H9 (cell line): Measurements from ENCODE around the gene CTNNA3. TPM values are rescaled to one million over a fixed set of nuclear protein-coding genes. Genes with fewer than 3 reads are reported as not detected.

Source experiments
- DNase-seq: peaks from one replicate; pipeline ENCODE4 v3.0.0-alpha.2; 2017
- H2AFZ ChIP-seq: one replicate; pipeline ENCODE4 v1.6.1; 2013; ENCODE audit warnings: mild to moderate bottlenecking, low read length, control low read depth, moderate library complexity
- H2AK5ac ChIP-seq: 2 replicates; pipeline ENCODE4 v1.6.1; 2013; ENCODE audit warnings: low read length, control low read depth, mixed read lengths; ENCODE audit not compliant: insufficient read length
- H2BK120ac ChIP-seq: one replicate; pipeline ENCODE4 v1.6.1; 2013; ENCODE audit warnings: low read depth, mild to moderate bottlenecking, low read length, control low read depth, inconsistent platforms; ENCODE audit not compliant: poor library complexity, severe bottlenecking
- H2BK12ac ChIP-seq: 2 replicates; pipeline ENCODE4 v1.6.1; 2013; ENCODE audit warnings: low read length, control low read depth, mixed read lengths, low read depth; ENCODE audit not compliant: insufficient read length
- H2BK15ac ChIP-seq: 2 replicates; pipeline ENCODE4 v1.6.1; 2013; ENCODE audit warnings: low read depth, low read length, control low read depth
- H2BK20ac ChIP-seq: one replicate; pipeline ENCODE4 v1.6.1; 2013; ENCODE audit warnings: low read depth, mild to moderate bottlenecking, low read length, control low read depth, inconsistent platforms; ENCODE audit not compliant: poor library complexity, severe bottlenecking
- H2BK5ac ChIP-seq: 2 replicates; pipeline ENCODE4 v1.6.1; 2013; ENCODE audit warnings: low read length, control low read depth, mixed read lengths; ENCODE audit not compliant: insufficient read length
- H3K14ac ChIP-seq: 2 replicates; pipeline ENCODE4 v1.6.1; 2013; ENCODE audit warnings: low read length, control low read depth; ENCODE audit not compliant: insufficient read depth
- H3K18ac ChIP-seq: 2 replicates; pipeline ENCODE4 v1.6.1; 2013; ENCODE audit warnings: low read depth, mild to moderate bottlenecking, mixed read lengths, low read length, control low read depth; ENCODE audit not compliant: insufficient read length
- H3K23ac ChIP-seq: 2 replicates; pipeline ENCODE4 v1.6.1; 2013; ENCODE audit warnings: low read length, control low read depth, mixed read lengths, low read depth; ENCODE audit not compliant: insufficient read length
- H3K23me2 ChIP-seq: 2 replicates; pipeline ENCODE4 v1.6.1; 2013; ENCODE audit warnings: low read depth, mild to moderate bottlenecking, mixed read lengths, low read length, control low read depth; ENCODE audit not compliant: insufficient read length, poor library complexity, severe bottlenecking
- H3K27ac ChIP-seq: 2 replicates; pipeline ENCODE4 v1.5.1; 2013; ENCODE audit warnings: low read length, control low read depth, mixed read lengths, low read depth; ENCODE audit not compliant: insufficient read length
- H3K27me3 ChIP-seq: 2 replicates; pipeline ENCODE4 v1.6.1; 2013; ENCODE audit warnings: low read length, control low read depth, inconsistent platforms; ENCODE audit not compliant: insufficient read depth
- H3K4ac ChIP-seq: 2 replicates; pipeline ENCODE4 v1.6.1; 2013; ENCODE audit warnings: low read depth, mild to moderate bottlenecking, control low read depth, inconsistent platforms, low read length, moderate library complexity
- H3K4me1 ChIP-seq: 2 replicates; pipeline ENCODE4 v1.6.1; 2013; ENCODE audit warnings: low read length, control low read depth, inconsistent platforms; ENCODE audit not compliant: insufficient read depth
- H3K4me2 ChIP-seq: 2 replicates; pipeline ENCODE4 v1.6.1; 2013; ENCODE audit warnings: low read length, control low read depth, mixed read lengths; ENCODE audit not compliant: insufficient read length, insufficient read depth
- H3K56ac ChIP-seq: 2 replicates; pipeline ENCODE4 v1.6.1; 2013; ENCODE audit warnings: low read depth, mild to moderate bottlenecking, mixed read lengths, low read length, control low read depth; ENCODE audit not compliant: insufficient read length
- H3K79me1 ChIP-seq: 2 replicates; pipeline ENCODE4 v1.6.1; 2013; ENCODE audit warnings: low read depth, mild to moderate bottlenecking, moderate library complexity, low read length, control low read depth, inconsistent platforms; ENCODE audit not compliant: insufficient read depth, poor library complexity, severe bottlenecking
- H3K79me2 ChIP-seq: 2 replicates; pipeline ENCODE4 v1.6.1; 2013; ENCODE audit warnings: low read length, control low read depth, inconsistent platforms; ENCODE audit not compliant: insufficient read depth
- H3K9ac ChIP-seq: 2 replicates; pipeline ENCODE4 v1.6.1; 2013; ENCODE audit warnings: low read length, control low read depth, mixed read lengths; ENCODE audit not compliant: insufficient read length; ENCODE audit errors: extremely low read depth
- H3K9me3 ChIP-seq: one replicate; pipeline ENCODE4 v1.6.1; 2013; ENCODE audit warnings: low read depth, low read length, inconsistent platforms; ENCODE audit not compliant: control insufficient read depth
- H3T11ph ChIP-seq: one replicate; pipeline ENCODE4 v1.6.1; 2013; ENCODE audit warnings: mild to moderate bottlenecking, low read length, control low read depth, inconsistent platforms
- H4K20me1 ChIP-seq: one replicate; pipeline ENCODE4 v1.6.1; 2013; ENCODE audit not compliant: control insufficient read depth, insufficient read length, insufficient read depth
- H4K5ac ChIP-seq: 2 replicates; pipeline ENCODE4 v1.6.1; 2013; ENCODE audit warnings: low read depth, mild to moderate bottlenecking, mixed read lengths, low read length, control low read depth; ENCODE audit not compliant: insufficient read length
- H4K8ac ChIP-seq: replicated peaks from 2 replicates; pipeline ENCODE4 v1.6.1; 2013; ENCODE audit warnings: low read length, control low read depth, mixed read lengths, low read depth; ENCODE audit not compliant: insufficient read length
- H4K91ac ChIP-seq: 2 replicates; pipeline ENCODE4 v1.6.1; 2013; ENCODE audit warnings: low read depth, mild to moderate bottlenecking, moderate library complexity, mixed read lengths, low read length, control low read depth; ENCODE audit not compliant: insufficient read length
- H3K27ac Mint-ChIP-seq, 3 experiments: 2 replicates in 2 of 3; 3 replicates in 1 of 3; pipeline ENCODE4 v1.8.0; 2020 to 2021; ENCODE audit warnings: mixed read lengths in 3 of 3, mild to moderate bottlenecking in 1 of 3, moderate library complexity in 1 of 3
- H3K27me3 Mint-ChIP-seq: 2 replicates; pipeline ENCODE4 v1.8.0; 2021; ENCODE audit warnings: low read depth, mild to moderate bottlenecking, moderate library complexity, mixed read lengths
- H3K36me3 Mint-ChIP-seq, 3 experiments: 2 replicates in 2 of 3; 3 replicates in 1 of 3; pipeline ENCODE4 v1.8.0; 2020 to 2021; ENCODE audit warnings: low read depth in 3 of 3, mixed read lengths in 3 of 3; ENCODE audit not compliant: insufficient read depth in 1 of 3
- H3K4me1 Mint-ChIP-seq, 2 experiments: 2 replicates each; pipeline ENCODE4 v1.8.0; 2020; ENCODE audit warnings: mixed read lengths in 2 of 2
- H3K4me3 Mint-ChIP-seq, 2 experiments: 2 replicates in 1 of 2; 3 replicates in 1 of 2; pipeline ENCODE4 v1.8.0; 2020 to 2021; ENCODE audit warnings: mild to moderate bottlenecking in 2 of 2, mixed read lengths in 2 of 2, moderate library complexity in 1 of 2
- H3K9me3 Mint-ChIP-seq, 2 experiments: 2 replicates in 1 of 2; 3 replicates in 1 of 2; pipeline ENCODE4 v1.8.0; 2020; ENCODE audit warnings: mild to moderate bottlenecking in 2 of 2, mixed read lengths in 2 of 2, moderate library complexity in 1 of 2
- CTCF ChIP-seq: fragments of 200-600 bp; sonication (generic); conservative IDR thresholded peaks from 3 replicates; pipeline ENCODE4 v1.8.0; 2021; ENCODE audit warnings: antibody characterized with exemption, mild to moderate bottlenecking
- WGBS: extraction: QIAGEN DNeasy Blood & Tissue Kit; methylation state at CpG from one replicate; pipeline ENCODE4 v1.1.7; 2013; ENCODE audit warnings: missing lambda C conversion rate, low lambda C conversion rate, mixed read lengths; ENCODE audit not compliant: insufficient read length; ENCODE audit errors: extremely low coverage; 5-methylcytosine and 5-hydroxymethylcytosine counted together
- total RNA-seq: library from RNA; stranded (reverse); gene quantifications from 2 replicates; pipeline ENCODE4 v1.2.1, GENCODE V29; 2021

The CTNNA3 gene
- total RNA-seq, 1 experiment from 2014 or later: 3.3 TPM

- no peaks in the 10 kb centered on the region for H4K20me1 ChIP-seq
- no peak overlapping the region for H3K27ac ChIP-seq
- peaks cover 4% of the 10 kb centered on the region; the same call in 1 of the 2 replicates for H3K4me1 ChIP-seq
- Mint-ChIP-seq H3K27ac (no peak overlapping the region), H3K27me3 (no peaks in the 10 kb centered on the region), H3K9me3 (no peaks in the 10 kb centered on the region), H3K36me3 (no peaks in the 10 kb centered on the region), H3K4me3 (no peak overlapping the region), H3K4me1 (peaks cover 8 to 11% of the 10 kb centered on the region in 2 experiments)
- H3K4ac ChIP-seq: no peak overlapping the region
- no peak overlapping the region for H2BK5ac ChIP-seq
- no peak overlapping the region for H3K23ac ChIP-seq
- H2AFZ ChIP-seq: no peak overlapping the region
- H3K9me3 ChIP-seq: no peaks in the 10 kb centered on the region
- DNase-seq: no peak
- H4K91ac ChIP-seq: no peak overlapping the region
- no peak overlapping the region for H2BK12ac ChIP-seq
- peak; percentile 17; the same call in 1 of the 3 replicates for TF ChIP-seq CTCF
- H3K79me2 ChIP-seq: no peaks in the 10 kb centered on the region
- no peak overlapping the region for H2BK120ac ChIP-seq
- H2BK20ac ChIP-seq: no peak overlapping the region
- H3K23me2 ChIP-seq: no peaks in the 10 kb centered on the region
- H3K79me1 ChIP-seq: no peaks in the 10 kb centered on the region
- H3T11ph ChIP-seq: no peak overlapping the region
- no peak overlapping the region for H2BK15ac ChIP-seq
- H3K9ac ChIP-seq: no peak overlapping the region
- H2AK5ac ChIP-seq: no peak overlapping the region
- no CpG with 5 or more reads among the region's 1 CpG for WGBS
- H4K5ac ChIP-seq: no peak overlapping the region
- H3K4me2 ChIP-seq: no peak overlapping the region
- no peak overlapping the region for H3K18ac ChIP-seq
- no peak overlapping the region for H3K14ac ChIP-seq
- no peaks in the 10 kb centered on the region for H3K27me3 ChIP-seq
- H4K8ac ChIP-seq: no peak overlapping the region
- no peak overlapping the region for H3K56ac ChIP-seq
Measured at GRCh38 chr10:66844176-66844942, 851.6 kb downstream of the CTNNA3 start.
